Measurements from ENCODE around the gene TRPM5.

TRPM5 gene

GRCh38 chr11:2410616-2411015, 33.7 kb downstream of the TRPM5 start:
- no peak overlapping the region for H3K4me3 ChIP-seq (ENCODE audit: low read depth, low read length)
- no peak overlapping the region for H3K27ac ChIP-seq
- no peaks in the 10 kb centered on the region for H3K36me3 ChIP-seq (replicated peaks)
- TF ChIP-seq CTCF (IDR thresholded peaks at IDR 0.05; ENCODE audit: low read depth, low read length, missing control alignments) = no peak
- DNase-seq = no peak
- in situ Hi-C loops (cut with HindIII; ENCODE audit: low pct_ligation_motif_present, low sequenced_read_pairs) = no loop called here
- peaks cover 2% of the 10 kb centered on the region for H3K27me3 ChIP-seq (replicated peaks)

- Histone ChIP-seq H3K27me3 (replicated peaks) (peaks cover 2% of the 10 kb centered on the region), H3K36me3 (replicated peaks) (no peaks in the 10 kb centered on the region), H3K4me3 (ENCODE audit: low read depth, low read length) (no peak overlapping the region), H3K27ac (no peak overlapping the region)
- no peak for DNase-seq
- in situ Hi-C loops (cut with HindIII; ENCODE audit: low pct_ligation_motif_present, low sequenced_read_pairs) = no loop called here
- no peak for TF ChIP-seq CTCF (IDR thresholded peaks at IDR 0.05; ENCODE audit: low read depth, low read length, missing control alignments)
These were observed 34.5 kb downstream of the TRPM5 start for GRCh38 chr11:2409611-2410468.

GRCh38 chr11:2409126-2409525, 35.2 kb downstream of the TRPM5 start:
- in situ Hi-C loops (cut with HindIII; ENCODE audit: low pct_ligation_motif_present, low sequenced_read_pairs) = no loop called here
- Histone ChIP-seq H3K27ac (no peak overlapping the region), H3K4me3 (ENCODE audit: low read depth, low read length) (no peak overlapping the region), H3K27me3 (replicated peaks) (peaks cover 2% of the 10 kb centered on the region), H3K36me3 (replicated peaks) (no peaks in the 10 kb centered on the region)
- DNase-seq = no peak
- no peak for TF ChIP-seq CTCF (IDR thresholded peaks at IDR 0.05; ENCODE audit: low read depth, low read length, missing control alignments)

- no peak for DNase-seq
- in situ Hi-C loops (cut with HindIII; ENCODE audit: low pct_ligation_motif_present, low sequenced_read_pairs) = no loop called here
These were observed 35.6 kb downstream of the TRPM5 start for GRCh38 chr11:2408671-2409070.

GRCh38 chr11:2406878-2407410, 37.4 kb downstream of the TRPM5 start:
- Histone ChIP-seq H3K27me3 (replicated peaks) (peaks cover 2% of the 10 kb centered on the region), H3K27ac (no peak overlapping the region), H3K36me3 (replicated peaks) (peaks cover 15% of the 10 kb centered on the region), H3K4me3 (ENCODE audit: low read depth, low read length) (no peak overlapping the region)
- DNase-seq = no peak
- in situ Hi-C loops (cut with HindIII; ENCODE audit: low pct_ligation_motif_present, low sequenced_read_pairs) = no loop called here
- no peak for TF ChIP-seq CTCF (IDR thresholded peaks at IDR 0.05; ENCODE audit: low read depth, low read length, missing control alignments)

More at GRCh38 chr11:2408671-2409070, 35.6 kb downstream of the TRPM5 start:
- Histone ChIP-seq H3K27ac (no peak overlapping the region), H3K4me3 (ENCODE audit: low read depth, low read length) (no peak overlapping the region), H3K36me3 (replicated peaks) (peaks cover 2% of the 10 kb centered on the region), H3K27me3 (replicated peaks) (peaks cover 2% of the 10 kb centered on the region)
- TF ChIP-seq CTCF (IDR thresholded peaks at IDR 0.05; ENCODE audit: low read depth, low read length, missing control alignments) = no peak

Data from brain microvascular endothelial cell (primary cell).